ENCODE data around the gene CFAP77.

- TF ChIP-seq, protein P1, sequence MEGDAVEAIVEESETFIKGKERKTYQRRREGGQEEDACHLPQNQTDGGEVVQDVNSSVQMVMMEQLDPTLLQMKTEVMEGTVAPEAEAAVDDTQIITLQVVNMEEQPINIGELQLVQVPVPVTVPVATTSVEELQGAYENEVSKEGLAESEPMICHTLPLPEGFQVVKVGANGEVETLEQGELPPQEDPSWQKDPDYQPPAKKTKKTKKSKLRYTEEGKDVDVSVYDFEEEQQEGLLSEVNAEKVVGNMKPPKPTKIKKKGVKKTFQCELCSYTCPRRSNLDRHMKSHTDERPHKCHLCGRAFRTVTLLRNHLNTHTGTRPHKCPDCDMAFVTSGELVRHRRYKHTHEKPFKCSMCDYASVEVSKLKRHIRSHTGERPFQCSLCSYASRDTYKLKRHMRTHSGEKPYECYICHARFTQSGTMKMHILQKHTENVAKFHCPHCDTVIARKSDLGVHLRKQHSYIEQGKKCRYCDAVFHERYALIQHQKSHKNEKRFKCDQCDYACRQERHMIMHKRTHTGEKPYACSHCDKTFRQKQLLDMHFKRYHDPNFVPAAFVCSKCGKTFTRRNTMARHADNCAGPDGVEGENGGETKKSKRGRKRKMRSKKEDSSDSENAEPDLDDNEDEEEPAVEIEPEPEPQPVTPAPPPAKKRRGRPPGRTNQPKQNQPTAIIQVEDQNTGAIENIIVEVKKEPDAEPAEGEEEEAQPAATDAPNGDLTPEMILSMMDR (IDR thresholded peaks at IDR 0.05), result no peak
- no peak for TF ChIP-seq ZFX (IDR thresholded peaks at IDR 0.05; ENCODE audit: borderline replicate concordance)
Observed at GRCh38 chr9:132548751-132549640, 139.0 kb downstream of the CFAP77 start.

Data from 22Rv1 (cell line).